Islet of Langerhans (tissue), 1 donor: ENCODE measurements around the gene CENPO.

Experiments used
- FAIRE-seq: peaks from one replicate; lab custom pipeline; 2011; peaks lifted over from hg19 to GRCh38; lab: Jason Lieb, UNC

The CENPO gene

DNA sequence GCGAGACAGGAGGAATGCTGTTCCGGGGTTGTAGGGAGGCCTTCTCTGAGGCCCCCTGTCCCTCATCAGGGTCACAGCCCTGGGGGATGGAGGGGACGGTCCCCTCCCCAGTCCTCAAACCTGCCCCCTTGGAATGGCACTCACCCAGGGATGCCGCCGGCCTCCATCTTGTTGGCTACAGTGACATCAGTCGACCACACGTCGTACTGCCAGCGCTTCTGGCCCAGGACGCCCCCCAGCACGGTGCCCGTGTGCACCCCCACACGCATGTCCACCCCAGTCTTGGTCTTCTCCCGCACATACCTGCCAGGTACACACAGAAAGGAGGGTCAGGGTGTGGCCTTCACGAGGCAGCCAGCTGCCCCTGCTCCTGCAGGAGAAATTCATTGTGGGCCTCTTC, 46.5 kb downstream of the CENPO start:
- FAIRE-seq = no peak

DNA sequence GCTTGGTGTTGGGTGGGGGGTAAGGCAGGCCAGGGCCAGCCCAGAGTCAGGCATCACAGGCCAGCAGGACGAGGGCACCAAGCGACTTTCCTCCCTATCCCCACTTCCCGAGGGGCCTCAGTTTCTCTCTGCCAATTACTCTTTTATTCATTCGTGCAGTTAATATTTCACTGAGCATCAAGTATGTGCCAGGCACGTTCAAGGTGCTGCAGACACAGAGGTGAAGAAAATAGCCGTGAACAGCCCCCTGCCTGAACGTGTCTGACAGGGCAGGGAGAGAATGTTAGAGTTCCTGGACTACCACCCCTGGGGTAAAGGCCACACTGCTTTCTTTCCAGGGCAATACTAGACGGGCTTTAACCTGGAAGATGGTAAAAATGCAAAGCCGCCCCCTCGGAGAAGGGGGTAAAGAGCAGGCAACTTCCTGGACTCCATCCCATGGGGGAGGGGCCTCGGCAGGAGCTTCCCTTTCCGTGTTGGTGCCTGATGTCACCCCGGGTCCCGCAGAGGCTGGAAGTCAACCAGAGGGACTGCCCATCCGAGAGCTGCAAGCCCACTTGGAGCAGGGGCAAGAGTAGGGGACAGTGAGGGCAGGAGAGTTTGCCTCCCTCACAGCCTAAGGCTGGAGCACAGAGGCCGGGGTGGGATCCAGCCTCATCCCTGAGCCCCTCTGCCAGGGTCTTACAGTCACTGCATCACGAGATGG, 47.1 kb downstream of the CENPO start:
- FAIRE-seq = no peak

DNA sequence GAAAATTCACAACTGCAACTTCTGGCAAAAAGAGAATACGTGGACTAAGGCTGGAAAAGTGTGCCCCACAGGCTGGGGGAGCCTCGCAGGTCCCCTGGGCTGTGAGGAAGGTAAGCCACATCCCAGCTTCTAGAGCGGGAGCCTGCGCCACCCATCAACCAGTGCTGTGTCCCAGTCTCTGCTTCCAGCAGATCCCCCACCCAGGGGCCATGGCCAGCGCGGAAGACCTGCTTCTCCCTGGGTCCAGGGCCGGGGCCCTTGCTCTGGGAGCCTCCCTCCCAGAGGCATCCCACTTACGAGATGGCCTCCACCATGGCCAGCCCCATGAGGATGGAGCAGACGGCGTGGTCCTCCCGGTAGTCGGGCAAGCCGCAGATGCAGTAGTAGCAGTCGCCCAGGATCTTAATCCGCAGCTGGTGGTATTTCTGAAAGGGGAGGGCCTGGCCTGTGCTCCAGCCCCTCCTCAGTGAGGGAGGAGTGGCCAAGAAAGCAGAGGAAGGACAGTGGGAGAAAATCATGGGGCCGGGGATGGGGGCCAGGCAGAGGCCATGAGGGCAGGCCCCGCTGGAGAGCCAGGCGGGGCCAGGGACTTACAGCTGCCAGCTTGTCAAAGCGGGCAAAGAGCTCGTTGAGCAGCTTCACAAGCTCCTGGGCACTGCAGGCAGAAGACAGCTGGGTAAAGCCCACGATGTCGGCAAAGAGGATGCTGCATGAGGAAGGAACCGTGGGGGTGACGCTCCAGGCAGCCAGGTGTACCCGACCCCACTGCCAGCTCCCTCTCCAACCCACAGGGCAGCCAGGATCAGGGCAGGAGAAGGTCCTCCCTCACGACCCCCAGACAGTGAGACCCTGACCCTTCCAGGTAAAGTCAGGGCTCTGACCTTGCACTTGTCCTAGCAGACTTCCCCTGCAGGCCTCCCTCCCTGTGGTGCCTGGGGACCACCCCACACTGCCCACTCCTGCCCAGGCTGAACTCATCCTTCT, 48.0 kb downstream of the CENPO start:
- FAIRE-seq = no peak

DNA sequence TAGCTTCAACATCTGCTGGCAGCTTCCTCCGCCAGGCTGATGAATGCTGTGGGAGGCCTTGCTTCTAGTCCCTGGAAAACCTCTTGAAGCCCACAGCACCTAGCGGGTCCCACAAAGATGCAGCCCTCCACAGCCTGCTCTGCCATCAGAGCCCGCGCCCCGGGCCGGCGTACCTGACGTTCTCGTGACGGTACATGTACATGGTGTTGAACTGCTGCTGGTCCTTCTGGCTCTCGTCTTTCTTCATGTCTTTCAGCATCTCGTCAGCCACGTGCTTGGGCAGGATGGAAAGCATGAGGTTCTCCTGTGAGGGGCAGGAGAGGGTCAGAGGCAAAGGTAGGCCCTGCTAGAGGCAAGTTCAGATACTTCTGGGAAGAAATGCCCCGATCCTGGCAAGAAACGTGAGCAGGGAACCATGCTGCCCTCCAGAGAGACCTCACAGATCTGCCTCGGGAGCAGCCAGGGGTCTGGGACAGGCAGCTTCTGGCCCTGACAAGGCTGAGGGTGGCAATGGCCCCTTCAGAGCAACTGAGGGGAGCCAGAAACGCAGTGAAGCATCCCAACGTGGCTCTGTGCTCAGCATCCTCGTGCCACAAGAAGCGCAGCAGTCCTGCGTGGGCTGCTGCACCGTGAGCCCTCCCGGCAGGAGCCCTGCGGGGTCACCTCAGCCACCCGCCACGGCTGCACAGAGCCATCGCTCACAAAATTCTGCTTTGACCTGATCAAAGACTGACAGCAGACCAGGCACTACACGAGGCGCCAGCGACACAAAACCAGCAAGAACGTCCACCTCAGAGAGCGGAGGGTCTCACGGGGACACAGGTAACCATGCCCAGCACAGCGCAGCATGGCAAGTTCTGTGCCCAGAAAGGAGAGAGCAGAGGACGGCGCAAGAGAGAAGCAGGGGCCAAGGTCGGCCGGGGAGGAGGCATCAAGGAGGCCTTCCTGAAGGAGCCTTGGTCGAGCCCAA, 49.1 kb downstream of the CENPO start:
- FAIRE-seq = no peak

DNA sequence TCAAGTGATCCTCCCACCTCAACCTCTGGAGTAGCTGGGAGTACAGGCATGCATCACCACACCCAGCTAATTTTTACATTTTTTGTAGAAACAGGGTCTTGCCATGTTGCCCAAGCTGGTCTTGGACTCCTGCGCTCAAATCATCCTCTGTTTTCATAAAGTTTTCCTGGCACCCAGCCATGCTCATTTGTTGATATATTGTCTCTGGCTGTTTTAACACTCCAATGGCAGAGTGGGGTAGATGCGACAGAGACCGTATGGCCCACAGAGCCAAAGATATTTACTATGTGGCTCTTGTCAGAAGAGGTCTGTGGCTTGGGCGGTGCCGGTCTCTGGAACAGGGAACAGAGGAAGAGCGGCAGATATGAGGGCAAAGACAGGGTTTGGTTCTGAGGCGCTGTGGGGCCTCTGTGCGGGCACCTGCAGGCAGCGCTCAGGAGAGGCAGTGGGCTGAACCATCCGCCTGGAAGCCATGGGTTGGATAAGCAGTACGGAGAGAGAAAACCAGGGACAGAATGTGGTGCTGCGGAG, 50.2 kb downstream of the CENPO start:
- no peak for FAIRE-seq

DNA sequence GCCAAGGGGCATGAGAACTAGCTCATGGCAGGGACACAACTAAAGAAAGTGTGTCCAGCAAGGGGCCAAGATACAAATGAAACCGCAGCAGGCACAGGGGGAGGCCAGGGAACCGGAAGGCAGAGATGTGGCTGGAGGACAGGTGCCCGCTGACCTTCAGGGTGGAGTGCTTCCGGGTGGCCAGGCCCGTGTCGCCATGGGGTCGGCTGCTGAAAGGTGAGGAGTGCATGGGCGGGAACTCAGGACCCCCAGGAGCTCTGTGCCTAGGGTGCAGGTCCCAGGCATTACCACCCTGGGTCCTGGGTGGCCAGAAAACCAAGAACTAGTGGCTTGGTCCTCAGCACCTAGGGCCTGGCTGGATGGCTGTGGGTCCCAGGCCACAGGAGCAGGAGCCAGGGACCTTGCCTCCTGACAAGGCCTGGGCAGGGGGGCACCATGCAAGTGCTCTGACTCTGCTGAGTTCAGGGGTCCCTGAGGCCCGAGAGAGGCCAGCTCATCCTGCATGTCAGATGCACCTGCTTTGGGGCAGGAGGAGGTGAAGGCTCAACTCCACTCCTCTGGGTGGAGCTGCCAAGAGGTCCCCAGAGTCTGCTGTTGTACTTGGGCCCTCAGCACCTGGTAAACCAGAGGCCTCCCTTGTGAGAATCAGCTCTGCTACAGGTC, 50.9 kb downstream of the CENPO start:
- no peak for FAIRE-seq

DNA sequence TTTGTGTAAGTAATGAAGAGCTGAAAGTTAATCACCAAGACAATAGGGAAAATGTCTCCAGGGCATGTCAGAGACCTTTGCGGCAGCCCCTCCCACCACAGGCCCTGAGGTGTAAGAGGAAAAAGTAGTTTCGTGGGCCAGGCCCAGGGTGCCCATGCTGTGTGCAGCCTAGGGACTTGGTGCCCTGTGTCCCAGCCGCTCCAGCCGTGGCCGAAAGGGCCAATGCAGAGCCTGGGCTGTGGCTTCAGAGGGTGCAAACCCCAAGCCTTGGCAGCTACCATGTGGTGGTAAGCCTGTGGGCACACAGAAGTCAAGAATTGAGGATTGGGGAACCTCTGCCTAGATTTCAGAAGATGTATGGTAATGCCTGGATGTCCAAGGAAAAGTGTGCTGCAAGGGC, 52.5 kb downstream of the CENPO start:
- no peak for FAIRE-seq

DNA sequence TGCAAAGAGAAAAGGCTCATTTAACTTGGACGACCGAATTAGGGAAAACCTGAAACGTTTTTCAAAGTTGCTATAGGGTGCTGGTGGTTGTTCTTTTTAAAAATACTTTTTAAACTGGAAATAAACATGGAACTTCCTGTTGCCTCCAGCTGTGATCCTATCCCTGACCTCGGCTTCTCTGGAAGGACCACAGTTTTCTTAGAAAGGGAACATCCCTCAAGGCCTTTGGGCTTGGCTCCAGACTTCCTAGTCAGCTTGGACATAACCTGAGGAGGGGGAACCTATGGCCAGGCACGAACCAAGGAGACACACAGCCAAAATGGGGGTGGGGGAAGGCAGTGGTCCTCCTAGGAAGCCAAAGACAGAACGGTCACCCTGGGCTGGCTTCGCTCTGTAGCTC, 57.7 kb downstream of the CENPO start:
- FAIRE-seq = no peak

DNA sequence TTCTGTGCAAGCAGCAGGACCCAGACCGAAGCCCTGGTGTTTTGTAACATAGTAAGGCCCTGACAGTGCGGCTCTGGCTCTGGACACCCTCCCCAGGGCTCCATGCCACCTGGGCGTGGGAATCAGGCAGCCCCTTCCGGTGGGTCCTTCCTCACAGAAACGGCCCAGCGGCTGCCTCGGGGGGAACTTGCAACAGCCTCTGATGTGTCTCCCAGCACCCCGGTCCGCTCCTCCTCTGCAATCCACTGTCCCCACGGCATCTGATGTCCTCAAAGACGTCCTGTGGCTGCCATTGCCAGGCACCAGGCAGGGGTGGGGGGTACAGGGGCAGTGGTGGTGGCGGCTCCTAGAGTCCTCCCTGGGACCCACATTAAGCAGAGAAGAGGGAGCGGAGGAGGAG, 58.8 kb downstream of the CENPO start:
- no peak for FAIRE-seq

DNA sequence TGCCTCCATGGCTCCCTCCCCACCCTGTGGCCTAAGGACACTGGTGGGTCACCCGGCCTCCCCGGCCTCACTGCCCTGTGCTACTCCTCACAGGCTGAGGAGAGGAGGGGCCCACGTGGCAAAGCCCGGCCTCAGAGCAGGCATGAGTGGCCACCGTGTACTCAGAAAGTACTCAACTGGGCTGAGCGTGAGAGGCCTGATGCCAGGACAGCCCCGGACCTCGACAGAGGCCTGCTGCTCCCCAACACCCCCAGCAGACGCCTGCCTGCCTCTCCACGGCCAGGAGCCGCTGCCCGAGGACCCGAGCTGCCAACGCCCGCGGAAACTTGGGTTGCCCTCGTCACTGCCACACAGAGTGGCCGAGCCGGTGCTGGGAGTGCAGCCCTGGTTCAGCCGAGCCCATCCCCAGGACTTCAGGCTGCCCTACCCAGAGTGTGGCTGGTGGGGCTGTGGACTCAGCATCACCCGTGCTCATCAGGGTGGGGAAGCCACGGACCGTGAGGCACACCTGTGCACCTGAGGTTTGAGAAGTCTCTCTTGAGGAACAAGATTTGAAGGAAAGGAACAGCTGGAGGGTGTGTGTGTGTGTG, 59.3 kb downstream of the CENPO start:
- no peak for FAIRE-seq

DNA sequence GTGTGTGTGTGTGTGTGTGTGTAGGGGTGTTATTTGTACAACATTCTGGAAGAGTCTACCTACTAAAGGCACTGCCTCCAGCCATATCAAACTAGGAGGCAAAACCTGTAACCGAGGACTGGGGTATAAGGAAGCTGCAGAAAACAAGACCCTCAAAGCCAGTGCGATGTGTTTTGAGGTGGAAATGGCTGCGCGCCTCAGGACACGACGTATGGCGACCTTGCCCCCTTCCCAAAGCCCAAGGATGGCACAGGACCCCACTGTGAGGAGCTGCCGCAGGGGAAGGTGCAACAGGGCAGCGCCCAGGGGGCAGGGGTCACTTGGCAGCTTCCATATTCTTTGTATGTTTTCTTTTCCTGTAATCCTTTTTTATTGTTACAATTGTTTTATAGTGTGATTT, 59.8 kb downstream of the CENPO start:
- FAIRE-seq = no peak

DNA sequence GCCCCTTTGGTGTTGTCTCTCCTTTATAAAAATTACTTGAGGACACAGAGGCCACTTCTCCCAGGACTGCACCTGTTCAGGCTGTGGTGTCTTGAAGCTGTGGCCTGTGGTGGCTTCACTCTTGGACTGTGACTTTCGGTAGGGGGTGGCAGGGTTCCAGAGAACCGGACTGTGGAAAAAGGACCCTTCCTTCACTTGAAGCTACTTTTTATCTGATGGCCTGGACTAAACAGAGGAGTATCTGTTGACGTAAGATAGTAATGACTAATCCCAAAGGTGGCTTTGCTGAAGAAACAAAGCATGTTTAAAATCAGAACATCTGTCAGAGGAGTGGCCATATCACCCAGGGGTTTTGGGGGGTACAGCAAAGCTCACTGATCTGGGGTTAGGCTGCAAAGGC, 60.8 kb downstream of the CENPO start:
- FAIRE-seq = no peak

DNA sequence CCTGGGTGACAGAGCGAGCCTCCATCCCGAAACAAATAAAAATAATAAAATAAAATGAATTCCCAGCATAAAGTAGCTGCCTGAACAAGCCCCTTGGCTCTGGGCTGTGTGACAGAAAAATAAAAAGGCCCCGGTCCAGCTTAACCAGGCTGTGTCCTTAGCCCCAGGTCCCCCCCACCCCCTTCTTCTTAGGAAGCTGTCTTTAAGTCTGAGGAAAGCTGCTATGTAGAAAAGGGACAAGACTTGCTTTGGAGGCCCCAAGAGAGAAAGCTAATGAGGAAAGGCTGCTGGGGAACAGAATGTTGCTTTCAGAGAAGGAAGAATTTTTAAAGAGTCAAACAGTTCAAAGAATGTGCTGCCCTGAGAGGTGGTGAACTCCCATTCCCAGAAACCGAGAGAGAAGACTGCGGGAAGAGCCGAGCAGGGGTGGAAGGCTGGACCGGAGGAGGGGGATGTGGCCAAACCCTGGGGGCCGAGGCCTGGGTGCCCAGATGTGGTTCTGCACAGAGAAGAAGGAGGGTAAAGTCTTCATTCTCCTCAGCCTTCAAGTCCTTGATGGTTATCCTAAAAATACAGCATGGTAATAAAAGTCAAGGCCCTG, 61.9 kb downstream of the CENPO start:
- no peak for FAIRE-seq

DNA sequence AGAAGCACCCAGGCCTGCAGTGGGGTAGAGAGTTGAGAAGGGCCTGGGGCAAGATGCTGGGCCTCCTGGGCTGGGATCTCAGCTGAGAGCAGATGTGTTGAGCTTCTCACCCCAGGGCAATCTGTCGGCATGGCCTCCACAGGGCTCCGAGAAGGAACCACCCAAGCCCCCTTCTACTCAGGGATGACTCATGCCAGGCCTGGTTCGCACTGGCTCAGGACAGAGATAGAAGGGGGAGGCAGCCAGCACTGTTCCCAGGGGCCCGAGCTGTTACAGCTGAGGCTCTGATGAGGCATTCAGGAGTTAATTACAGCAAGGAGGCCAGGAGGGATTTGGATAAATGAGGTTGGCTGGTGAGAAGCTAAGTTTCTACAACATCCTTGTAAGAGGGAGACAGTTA, 62.5 kb downstream of the CENPO start:
- FAIRE-seq = no peak

DNA sequence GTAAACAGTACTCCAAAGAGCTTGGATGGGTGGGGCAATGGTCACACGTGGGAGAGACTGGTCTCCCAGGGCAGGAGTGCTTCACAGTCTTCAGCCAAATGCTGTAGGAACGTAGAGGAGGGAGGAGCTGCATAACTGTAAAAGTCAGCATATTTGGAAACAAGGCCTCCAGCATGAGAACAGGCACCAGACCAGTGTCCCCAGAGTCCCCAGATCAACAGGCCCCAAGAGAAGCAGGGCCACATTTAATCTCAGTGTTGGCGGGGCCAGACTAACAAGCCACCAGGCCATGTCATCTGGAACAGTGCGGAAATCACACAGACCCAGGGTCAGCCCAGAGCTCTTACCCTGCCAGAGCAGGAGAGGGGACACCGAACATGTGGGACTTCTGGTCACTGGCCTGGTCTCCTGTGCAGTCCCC, 63.6 kb downstream of the CENPO start:
- FAIRE-seq = no peak

DNA sequence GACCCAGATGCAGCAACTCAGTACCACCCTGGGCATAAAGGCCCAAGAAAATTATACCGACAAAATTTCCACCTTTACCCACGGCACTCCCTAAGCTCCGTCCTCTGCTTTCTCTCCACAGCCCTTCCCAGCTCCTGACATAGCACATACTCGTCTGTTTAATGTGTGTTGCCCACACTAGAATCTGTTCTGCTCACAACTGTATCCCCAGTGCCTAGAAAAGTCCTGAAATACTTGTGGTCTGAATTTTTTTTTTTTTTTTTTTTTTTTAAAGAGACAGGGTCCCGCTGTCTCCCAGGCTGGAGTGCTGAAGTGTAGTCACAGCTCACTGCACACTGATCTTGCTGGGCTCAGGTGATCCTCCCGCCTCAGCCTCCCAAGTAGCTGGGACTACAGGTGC, 64.5 kb downstream of the CENPO start:
- FAIRE-seq = no peak

DNA sequence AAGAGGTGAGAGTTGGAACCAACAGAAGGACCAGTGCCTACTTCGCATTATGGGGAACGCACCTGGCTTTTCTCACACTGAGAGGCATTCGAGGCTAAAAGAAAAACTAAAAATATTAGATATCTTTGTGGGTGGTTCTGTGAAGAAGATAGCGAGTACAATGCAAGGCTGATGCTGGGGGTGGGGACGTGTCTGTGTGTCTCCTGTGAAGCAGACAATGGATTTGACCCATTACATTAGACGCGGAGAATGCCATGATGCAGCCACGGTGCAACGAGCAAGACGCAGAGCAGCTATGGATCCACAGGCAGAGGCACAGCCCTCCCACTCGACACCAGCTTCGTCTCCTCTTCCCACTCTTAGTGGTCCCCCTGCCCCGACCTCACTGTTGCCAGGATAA, 65.8 kb downstream of the CENPO start:
- no peak for FAIRE-seq

DNA sequence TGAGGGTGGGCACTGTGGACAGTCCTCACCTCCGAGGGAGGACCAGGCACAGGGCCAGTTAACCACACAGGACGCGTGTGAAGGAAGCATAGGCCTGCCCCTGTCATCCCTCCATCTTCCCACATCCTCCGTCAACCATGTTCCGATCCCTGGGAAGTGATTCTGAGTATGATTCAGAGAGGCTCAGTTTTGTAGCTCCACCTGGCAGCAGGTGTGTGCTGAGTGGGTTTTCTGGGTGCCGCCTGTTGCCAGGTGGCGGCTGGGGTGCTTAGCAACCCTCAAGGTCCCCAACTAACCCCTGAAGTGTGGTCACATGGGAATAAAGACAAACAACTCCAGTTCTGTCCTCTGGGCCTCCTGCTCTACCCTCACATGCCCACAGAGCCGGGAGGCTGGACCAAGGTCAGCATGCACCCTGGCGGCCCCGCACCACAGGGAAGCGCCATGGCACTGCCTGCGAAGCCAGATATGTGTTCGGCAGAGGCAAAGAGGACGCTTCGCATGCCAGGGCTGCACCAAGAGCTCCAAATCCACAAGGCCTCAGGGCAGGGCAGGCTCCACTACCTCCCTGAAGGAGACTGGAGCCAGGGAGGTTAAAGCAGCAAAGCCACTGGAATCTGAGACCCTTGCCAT, 66.9 kb downstream of the CENPO start:
- FAIRE-seq = no peak

DNA sequence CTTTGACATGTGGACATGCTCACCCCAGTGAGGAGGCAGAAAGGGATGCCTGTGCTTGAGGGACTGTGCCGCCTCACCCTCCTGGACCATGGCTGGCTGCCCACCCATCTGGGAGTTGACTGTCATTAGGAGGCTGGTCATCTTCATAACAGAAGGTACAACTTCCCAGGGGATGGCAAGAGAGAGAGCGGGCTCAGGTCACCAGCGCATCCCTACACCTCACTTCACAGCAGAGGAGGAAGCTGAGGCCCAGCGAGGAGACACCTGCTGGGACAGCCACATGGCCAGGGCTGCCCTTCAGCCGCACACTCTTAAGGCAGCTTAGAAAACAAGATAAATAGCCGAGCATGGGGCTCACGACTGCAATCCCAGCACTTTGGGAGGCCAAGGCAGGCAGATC, 67.4 kb downstream of the CENPO start:
- FAIRE-seq = no peak

DNA sequence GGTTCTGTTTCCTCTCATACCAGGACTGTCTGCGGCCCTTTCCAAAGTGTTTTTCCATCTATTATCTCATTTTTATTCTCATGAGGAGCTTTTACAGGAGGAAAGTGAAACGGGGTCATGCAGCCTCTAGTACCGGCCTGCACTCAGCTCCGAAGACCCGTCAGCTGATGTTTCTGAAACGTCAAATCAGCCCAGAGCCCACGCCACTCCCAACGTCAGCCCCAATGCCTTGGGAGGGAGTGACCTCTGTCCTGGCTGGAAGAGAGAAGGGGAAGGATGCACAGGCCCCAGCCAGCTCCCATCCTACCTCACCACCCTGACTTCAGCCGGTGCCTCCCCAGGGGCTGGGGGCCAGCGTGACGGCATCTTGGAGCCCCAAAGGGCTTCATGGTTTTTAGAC, 68.3 kb downstream of the CENPO start:
- FAIRE-seq = no peak
